Stimulated activated CD8-positive, alpha-beta memory T cell treated with anti-CD3 and anti-CD28 coated beads, Interleukin-12 subunit alpha, Interleukin-12 subunit beta, amount 100 ng/mL, for 24 hours (primary cell): ENCODE data around the gene NECTIN3.
A peak's percentile ranks its signal among the peaks of the same experiment; 100 is the strongest.

Experiments
- DNase-seq: peaks from one replicate; pipeline ENCODE4 v3.0.0-alpha.2; 2020; ENCODE audit errors: extremely low read depth

NECTIN3 gene, protein sequence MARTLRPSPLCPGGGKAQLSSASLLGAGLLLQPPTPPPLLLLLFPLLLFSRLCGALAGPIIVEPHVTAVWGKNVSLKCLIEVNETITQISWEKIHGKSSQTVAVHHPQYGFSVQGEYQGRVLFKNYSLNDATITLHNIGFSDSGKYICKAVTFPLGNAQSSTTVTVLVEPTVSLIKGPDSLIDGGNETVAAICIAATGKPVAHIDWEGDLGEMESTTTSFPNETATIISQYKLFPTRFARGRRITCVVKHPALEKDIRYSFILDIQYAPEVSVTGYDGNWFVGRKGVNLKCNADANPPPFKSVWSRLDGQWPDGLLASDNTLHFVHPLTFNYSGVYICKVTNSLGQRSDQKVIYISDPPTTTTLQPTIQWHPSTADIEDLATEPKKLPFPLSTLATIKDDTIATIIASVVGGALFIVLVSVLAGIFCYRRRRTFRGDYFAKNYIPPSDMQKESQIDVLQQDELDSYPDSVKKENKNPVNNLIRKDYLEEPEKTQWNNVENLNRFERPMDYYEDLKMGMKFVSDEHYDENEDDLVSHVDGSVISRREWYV

DNA sequence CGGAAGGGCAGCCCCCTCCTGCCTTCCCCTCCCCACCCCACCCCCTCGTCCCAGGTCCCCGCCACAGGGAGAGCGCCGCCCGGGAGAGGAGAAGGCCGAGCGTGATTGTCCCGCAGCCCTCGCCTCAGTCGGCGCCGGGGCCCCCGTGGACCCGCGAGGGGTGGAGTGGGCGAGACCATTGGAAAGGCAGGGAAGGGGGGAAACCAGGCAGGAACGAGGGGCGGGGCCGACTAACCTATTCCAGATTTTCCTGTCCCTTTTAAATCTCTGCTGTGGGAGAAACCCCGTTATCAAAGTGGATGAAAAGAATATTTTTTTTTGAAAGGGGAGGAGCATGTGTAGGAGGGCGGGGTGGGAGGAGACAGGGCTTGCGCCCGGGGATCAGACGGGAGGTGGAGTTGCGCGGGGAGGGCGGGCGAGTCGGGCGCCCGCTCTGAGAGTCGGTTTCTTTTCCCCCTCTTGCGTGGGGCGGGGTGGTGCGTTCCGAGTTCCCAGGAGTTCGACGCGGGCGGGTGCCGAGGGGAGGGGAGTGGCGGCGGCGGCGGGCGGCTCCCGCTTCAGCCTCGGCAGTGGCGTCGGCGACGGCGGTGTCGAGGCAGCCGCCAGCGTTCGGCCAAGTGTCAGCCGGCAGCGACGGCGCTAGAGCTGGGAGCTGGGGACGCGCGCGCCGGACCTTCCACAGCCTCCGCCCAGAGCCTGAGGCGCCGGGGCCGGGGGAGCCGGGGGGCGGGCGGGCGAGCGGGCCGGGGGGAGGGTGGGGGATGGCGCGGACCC is at the start of gene NECTIN3:
Gene NECTIN3 (plus strand): TSS at position 560 of the 774 bp plus-strand sequence. CDS start 202 bp downstream, at position 762.
- peak; percentile 52 for DNase-seq

DNA sequence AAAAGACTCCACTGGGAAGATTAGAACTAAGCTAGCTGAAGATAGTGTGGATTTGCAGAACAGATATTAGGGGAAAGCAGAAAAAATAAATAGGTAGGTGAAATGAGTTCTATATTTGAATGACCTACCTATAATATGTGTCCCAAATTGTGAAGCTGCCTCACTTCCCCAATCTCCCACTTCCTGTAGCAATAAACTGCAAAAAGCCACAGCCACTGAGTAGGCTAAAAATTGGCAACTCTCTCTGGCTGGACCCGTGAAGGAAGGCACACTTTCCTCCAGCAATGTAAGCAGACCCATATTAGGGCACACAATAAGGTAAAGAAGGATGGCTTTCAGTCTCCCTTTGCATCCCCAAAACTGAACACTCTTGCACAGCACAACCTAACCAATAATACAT is 43.7 kb upstream of the NECTIN3 start:
- DNase-seq: no peak

DNA sequence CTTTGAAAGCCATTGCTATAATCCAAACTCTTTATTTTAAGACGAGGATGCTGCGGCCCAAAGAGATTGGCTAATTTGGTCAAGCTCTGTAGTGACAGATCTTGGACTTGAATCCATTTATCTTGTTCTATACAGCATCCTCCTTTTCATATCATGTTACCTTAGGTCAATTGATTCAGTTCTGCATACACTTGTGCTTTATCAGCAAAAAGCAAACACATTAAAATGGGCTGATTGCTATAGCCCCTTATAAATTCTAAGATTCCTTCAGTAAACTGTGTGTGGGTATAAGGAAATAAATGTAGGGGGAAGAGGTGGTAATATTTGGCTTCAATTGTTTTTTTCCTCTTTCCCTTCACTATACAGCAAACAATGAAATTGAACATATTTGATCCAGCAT is 40.1 kb upstream of the NECTIN3 start:
- no peak for DNase-seq

DNA sequence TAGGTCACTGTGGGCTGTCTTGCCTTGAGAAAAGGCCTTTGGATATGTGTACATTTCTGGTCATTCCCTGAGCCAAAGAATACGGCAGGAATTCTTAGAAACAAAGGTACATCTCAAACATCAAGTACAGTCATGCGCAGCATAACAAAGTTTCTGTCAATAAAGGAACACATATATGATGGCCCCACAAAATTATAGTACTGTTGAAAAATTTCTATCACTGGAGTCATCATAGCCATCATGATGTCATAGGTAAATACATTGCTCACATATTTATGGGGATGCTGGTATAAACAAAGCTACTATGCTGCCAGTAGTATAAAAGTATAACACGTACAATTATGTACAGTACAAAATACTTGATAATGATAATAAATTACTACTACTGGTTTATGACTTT is 38.9 kb upstream of the NECTIN3 start:
- DNase-seq: no peak

DNA sequence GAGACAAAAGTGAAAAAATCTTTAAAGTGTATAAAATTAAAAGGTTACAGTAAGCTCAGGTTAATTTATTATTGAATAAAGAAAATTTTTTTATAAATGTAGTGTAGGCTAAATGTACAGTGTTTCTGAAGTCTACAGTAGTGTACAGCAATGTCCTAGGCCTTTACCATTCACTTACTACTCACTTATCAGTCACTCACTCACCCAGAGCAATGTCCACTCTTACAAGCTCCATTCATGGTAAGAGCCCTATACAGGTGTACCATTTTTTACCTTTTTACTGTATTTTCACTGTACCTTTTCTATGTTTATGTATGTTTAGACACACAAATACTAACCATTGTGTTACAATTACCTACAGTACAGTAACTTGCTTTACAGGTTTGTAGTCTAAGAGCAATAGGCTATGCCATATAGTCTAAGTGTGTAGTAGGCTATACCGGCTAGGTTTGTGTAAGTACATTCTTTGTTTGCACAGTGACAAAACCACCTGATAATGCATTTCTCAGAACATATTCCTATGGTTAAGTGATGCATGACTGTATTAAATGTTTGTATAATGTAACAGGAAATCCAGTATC is 38.1 kb upstream of the NECTIN3 start:
- DNase-seq: no peak

DNA sequence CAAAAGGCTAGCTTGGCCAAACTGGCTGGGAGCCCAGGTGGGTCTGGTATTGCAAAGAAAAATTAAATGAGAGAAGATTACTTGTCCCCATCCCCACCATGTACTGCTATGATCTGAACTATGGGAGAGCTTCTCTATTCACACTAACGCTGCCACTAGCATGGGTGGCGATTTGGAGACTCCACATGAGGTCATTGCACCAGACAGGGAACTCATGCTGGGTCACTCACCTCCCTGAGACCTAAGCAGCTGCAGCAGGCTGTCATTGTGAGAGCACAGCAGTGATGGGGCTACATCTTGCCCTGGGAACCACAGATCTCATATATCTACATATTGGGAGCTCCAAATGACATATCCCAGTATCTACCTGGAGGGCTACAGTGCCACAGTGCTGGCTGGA is 36.3 kb upstream of the NECTIN3 start:
- DNase-seq: no peak

DNA sequence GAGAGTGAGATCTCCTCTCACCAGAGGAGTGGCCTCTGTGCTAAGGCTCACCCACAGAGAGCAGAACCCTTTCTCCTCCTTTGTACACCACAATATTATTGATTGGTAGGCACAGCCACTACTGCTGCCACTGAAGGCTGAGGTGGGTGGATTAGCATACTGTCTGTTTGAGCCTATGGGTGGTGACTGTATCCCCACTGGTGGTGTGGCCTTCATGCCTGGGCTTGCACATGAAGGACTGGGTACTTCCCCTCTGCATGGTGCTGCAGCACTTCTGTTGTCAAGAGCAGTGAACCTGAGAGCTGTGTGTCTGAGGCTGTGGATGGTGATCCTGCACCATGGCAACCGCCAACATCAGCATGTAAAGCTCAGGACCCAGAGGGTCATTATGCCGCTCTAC is 35.7 kb upstream of the NECTIN3 start:
- DNase-seq: no peak

DNA sequence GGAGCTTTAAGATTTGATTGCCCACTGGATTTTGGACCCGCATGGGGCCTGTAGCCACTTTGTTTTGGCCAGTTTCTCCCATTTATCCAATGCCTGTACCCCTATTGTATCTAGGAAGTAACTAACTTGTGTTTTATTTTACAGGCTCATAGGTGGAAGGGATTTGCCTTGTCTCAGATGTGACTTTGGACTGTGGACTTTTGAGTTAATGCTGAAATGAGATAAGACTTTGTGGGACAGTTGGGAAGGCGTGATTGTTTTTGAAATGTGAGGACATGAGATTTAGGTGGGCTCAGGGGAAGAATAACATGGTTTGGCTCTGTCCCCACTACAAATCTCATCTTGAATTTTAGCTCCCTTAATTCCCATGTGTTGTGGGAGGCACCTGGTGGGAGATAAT is 30.7 kb upstream of the NECTIN3 start:
- DNase-seq: no peak

DNA sequence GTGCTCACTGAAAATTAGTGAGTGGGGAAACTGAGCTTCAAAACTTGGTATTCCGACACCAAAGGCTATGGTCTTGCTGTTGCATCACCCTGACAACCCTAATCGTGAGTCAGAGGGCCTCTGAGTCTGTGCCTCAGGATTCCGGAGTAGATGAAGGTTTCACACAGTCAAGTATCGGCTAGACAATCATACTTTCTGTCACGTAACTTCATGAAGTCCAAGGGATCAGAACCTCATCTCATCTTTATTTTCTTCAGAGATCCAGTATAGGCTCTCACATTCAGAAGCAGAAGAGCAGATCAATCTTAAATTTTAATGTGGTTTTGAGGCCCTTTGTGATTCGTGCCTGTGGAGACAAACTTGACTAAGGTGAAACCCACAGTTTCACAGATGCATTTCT is 26.1 kb upstream of the NECTIN3 start:
- DNase-seq: no peak

DNA sequence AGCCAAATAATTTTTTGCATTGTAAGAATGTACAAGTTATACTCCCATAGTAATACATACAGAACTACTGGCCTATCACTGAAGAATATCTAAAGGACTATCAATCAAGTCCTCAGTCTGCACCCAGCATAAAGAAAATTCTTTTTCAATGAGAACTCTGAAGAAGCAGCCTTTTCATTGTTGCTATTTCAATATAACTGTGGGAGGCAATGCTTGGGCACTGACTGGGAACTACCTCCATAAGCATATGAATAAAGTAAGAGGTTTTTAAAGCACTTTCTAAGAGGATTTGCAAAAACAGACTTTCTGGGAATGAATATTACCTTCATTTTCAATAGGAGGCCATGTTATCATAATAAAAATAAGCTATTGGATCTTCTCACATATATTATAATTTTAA is 24.6 kb upstream of the NECTIN3 start:
- DNase-seq: no peak

DNA sequence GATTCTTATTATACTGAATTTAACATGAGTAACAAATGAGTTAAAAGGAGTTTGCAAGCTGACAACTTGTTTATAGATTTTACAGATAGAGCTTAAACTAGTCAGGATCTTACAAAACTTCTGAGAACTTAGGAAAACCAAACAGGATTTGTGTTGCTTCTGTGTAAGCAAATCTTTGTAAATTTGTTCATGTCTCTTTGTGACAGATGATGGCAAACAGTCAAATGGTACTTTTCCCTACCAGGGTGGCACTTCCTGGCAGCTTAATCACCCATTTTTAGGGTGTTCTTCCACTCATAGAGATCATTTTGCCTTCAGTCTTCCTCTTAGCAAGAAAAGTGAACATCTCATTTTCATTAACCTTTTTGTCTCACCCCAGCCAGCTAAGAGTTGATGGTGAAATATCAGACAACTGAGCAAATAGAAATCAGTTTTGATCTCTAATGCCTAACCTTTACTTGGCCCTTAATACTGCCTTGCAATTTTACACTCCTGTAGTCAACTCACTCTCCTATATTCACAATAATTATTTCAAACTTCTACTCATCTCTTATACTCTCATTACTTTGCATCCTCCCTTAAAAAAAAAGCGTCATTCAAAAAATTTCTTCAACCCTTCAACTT is 23.7 kb upstream of the NECTIN3 start:
- DNase-seq: no peak

DNA sequence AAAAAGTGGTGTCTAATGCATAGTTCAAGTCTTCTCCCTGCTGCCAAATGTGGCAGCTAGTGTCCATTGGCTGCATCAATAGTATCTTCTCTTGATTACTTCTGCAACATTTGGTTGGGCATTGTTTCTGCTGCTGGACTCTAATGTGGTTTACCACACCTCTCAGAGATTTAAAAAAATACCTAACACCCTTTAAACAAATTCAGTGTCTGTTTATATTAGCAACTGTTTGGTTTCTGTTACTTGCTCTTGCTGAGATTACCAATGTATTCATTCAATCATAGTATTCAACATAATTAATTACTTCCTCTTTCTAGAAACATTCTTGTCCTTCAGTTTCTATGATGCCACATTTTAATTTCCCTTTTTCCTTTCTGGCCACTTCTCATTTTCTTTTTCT is 20.3 kb upstream of the NECTIN3 start:
- no peak for DNase-seq

DNA sequence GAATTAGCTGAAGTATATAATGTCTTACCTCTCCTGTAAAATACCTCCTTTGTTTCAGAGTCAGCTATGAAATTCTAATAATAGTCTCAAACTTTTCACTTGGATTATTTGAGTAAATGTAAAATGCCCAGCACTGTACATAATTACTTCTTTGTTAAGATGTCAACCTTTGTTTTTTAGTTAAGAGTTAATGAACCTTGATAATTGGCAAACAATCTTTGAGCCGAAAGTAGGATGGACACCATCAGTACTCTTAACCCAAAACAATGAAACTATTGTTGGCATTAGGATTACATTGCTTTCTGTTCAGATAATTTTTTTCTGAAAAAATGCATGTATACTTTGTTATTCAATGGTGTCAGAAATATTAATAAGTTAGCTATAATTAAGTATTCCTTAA is 3.0 kb upstream of the NECTIN3 start:
- no peak for DNase-seq

DNA sequence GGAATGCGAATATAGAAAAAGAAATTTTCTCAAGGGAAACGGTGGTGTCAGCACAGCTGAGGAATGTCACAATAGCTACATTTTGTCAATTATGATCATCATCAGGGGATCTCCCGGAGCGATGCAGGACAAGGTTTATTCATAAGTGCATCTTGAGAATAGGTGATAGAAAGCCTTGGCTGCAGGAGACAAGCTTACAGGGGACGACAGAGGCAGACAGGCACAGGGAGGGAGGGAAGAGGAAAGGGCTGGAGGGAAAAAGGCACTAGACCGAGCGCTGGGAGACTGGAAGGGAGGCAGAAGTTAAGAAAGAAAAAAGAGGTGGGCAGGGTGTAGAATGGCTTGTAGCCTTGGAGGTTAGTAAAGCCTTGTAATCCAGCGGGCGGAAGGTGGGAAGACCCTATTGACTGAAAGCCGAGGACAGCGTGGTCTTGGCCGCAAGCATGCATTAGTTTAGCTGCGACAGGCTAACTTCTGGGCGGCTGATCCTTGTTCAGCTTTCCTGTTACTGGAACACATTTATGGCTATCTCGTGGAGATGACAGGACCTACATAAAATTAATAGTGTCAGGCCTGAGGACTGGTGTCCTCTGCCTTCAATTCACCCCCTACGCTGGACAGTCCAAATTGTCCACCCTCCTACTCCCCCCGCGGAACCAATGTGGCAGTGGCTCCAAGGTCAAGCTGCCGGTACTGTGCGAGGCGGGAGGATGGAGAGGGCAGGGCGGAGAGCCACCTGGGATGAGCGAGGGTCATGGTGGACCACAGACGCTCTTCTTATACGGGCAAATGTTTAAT is 1.4 kb upstream of the NECTIN3 start:
- no peak for DNase-seq

DNA sequence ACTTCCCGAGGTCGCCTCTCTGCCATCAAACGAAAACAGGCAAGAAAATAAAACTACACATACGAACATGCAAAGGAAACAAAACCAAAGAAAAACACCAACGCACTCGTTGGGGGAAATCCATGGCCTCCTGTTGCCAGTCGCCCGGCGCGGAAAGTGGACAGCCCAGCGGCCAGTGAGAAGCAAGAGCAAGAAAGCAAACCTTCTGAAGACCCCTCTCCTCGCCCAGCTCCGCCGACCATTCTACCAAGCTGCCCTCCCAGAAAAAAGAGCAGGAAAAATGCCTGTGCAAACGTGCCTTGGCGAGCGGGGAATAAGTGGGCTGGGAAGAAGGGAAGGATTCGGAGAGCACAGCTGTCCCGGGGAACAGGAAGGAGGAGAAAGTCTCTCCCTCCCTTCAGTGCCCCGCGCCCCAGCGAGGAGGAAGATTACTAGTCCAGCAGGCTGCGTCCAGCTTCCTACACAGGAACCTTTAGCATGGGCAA is 802 bp upstream of the NECTIN3 start:
- no peak for DNase-seq

DNA sequence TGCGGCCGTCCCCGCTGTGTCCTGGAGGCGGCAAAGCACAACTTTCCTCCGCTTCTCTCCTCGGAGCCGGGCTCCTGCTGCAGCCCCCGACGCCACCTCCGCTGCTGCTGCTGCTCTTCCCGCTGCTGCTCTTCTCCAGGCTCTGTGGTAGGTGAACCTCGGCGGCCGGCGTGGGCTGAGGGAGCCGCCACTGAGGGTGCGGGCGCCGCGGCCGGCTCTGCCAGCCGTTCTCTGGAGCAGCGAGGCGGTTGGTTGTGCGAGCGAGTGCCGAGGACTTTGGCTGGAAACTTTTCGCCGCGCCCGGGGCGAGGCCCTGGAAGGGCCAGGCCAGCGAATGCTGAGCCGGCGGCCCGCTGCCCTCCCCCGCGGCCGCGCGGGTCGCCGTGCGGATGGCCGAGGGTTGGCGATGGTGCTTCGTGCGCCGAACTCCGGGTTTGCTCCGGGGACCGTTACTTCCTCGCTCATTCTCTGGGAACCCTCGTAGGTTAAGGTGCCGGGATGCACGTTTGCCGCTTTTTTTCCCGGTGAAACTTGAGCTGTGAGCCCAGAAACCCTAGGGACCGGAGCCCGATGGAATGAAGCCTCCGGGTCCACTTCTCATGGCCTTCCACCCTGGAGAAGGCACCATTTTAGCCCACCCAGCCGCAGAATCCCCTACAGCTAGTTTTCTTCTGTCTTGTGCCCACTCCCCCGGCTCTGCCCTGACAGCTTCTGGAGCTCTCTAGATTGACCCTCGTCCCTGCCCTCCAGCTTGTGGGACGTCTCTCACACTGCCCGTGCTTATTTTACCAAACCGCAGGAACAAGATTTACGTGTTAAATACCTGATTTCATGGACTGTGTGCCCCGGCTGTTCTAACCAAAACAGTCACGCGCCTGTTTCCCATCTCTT is 660 bp downstream of the NECTIN3 start:
- no peak for DNase-seq

DNA sequence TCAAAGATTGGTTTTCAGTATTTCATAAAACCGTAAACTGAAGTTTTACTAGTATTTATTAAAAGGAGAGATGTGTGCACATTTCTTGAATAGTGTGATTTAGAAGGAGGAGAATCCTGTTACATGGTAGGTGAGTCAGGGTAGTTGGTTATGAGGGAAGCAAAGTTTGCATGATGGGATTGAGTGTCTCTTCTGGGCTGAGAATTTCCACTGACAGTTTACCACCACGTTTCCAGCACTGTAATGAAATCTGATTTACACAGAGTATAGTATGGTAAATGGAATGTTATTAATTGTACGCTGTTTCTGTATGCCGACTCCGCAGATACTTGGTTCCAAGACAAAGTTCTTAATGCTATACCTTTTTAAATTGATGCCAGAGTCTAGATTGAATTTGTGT is 1.6 kb downstream of the NECTIN3 start:
- DNase-seq: no peak

DNA sequence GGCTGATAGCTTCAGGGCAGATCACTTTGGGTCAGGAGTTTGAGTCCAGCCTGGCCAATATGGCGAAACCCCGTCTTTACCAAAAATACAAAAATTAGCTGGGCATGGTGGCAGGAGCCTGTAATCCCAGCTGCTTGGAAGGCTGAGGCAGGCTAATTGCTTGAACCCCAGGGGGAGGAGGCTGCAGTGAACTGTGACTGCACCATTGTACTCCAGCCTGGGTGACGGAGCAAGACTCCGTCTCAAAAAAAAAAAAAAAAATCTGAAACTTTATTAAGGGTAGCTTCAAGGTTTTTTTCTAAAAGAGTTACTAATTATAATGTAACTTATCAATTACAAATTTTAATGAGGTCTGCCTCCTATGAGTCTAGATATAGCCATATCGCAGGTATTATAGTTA is 5.1 kb downstream of the NECTIN3 start:
- no peak for DNase-seq

DNA sequence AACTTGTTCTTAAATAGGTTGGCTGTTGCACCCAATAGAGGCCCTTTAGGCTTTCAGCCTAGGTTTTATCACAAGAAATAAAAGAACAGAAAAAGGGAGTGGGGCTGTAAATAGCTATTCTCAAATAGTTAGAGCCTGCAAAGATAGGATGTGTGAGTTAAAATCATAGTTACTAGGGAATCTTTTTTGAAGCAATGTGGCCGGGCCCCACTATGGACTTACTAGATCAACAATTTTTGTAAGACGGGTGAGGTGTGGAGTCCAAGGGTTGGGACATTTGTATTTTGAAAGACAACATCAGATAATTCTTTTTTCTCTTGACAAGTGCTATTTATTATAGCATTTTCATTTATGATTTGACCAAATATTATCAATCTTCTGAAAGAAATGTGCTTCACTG is 5.8 kb downstream of the NECTIN3 start:
- no peak for DNase-seq

DNA sequence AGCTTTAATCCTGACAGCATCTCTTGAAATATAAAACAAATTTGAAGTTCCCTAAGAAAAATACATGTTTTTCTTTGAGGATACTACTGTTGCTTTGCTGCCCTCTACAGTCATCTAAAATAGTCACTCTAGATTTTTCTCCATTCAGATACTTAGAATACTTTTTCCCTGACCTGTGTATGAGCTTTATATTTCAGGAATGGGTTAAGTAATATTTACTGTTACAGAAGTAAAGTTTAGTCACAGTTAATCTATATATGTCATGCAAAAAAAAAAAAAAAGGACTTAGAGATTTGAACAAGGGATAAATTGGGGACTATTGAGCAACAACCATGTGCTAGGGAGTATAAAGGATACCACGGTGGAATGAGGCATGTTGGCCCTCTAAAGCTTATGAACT is 8.8 kb downstream of the NECTIN3 start:
- no peak for DNase-seq
